Panc1 (cell line): ENCODE data around the gene DNAJC12. TPM values are rescaled to one million over a fixed set of nuclear protein-coding genes. Genes with fewer than 3 reads are reported as not detected.

Experiments used
- ATAC-seq: fragments of 200-7000 bp; cut with Tn5 transposase; 2 replicates; pipeline ENCODE4 v1.9.1; 2020; ENCODE audit warnings: mild to moderate bottlenecking, moderate library complexity
- BruUV-seq: library from RNA; stranded (reverse); fragments of 400-500 nt; replicated peaks from 2 replicates; lab custom pipeline; 2021; lab: Mats Ljungman, UMichigan
- CTCF ChIA-PET: fragments of 300-600 bp; sonication (Branson Sonifier 250); formaldehyde crosslinking; loops from one replicate; lab custom pipeline; 2022; ENCODE audit warnings: antibody characterized with exemption; lab: Charles Lee
- POLR2A ChIA-PET: fragments of 300-600 bp; sonication (Branson Sonifier 250); formaldehyde crosslinking; loops from one replicate; lab custom pipeline; 2022; ENCODE audit warnings: antibody characterized with exemption; lab: Charles Lee
- DNase-seq: peaks from one replicate; pipeline ENCODE4 v3.0.0-alpha.2; 2010; ENCODE audit warnings: low read depth, low spot score
- H3K27ac ChIP-seq: 2 replicates; pipeline ENCODE4 v1.5.1; 2011; ENCODE audit warnings: mild to moderate bottlenecking, low read length, inconsistent platforms
- H3K27me3 ChIP-seq: fragments of 200-500 bp; sonication (Bioruptor generic); 2 replicates; pipeline ENCODE4 v1.6.0; 2014; ENCODE audit warnings: low read length, inconsistent platforms; ENCODE audit not compliant: control insufficient read depth, insufficient read depth
- H3K36me3 ChIP-seq: fragments of 200-500 bp; sonication (Bioruptor generic); 2 replicates; pipeline ENCODE4 v1.5.1; 2014; ENCODE audit warnings: inconsistent platforms, mild to moderate bottlenecking, low read length, moderate library complexity; ENCODE audit not compliant: control insufficient read depth, insufficient read depth
- H3K4me1 ChIP-seq: 2 replicates; pipeline ENCODE4 v1.5.1; 2011; ENCODE audit warnings: inconsistent platforms, mild to moderate bottlenecking, low read length, moderate library complexity; ENCODE audit not compliant: control insufficient read depth, insufficient read depth
- H3K4me3 ChIP-seq, 2 experiments: 2 replicates each; pipeline ENCODE4 v1.5.1; 2011 to 2012; ENCODE audit warnings: low read depth in 2 of 2, low read length in 2 of 2, mild to moderate bottlenecking in 2 of 2, inconsistent platforms in 1 of 2, moderate library complexity in 1 of 2
- H3K9me3 ChIP-seq: fragments of 200-500 bp; sonication (Bioruptor generic); 2 replicates; pipeline ENCODE4 v1.5.1; 2014; ENCODE audit warnings: low read depth, mild to moderate bottlenecking, inconsistent platforms, low read length, moderate library complexity; ENCODE audit not compliant: control insufficient read depth, insufficient read depth
- CTCF ChIP-seq: fragments of 450-650 bp; IDR thresholded peaks from 2 replicates; pipeline ENCODE4 v1.5.1; 2017; ENCODE audit warnings: mild to moderate bottlenecking
- POLR2AphosphoS5 ChIP-seq: IDR thresholded peaks from 2 replicates; pipeline ENCODE4 v1.6.1; 2012; ENCODE audit warnings: mild to moderate bottlenecking, low read depth, low read length, moderate library complexity
- REST ChIP-seq, 2 experiments: IDR thresholded peaks; 2 replicates each; pipeline ENCODE4 v1.6.1; 2011 to 2012; ENCODE audit warnings: low read depth in 2 of 2, control low read depth in 1 of 2, low read length in 1 of 2, mild to moderate bottlenecking in 1 of 2, moderate library complexity in 1 of 2; ENCODE audit not compliant: insufficient read depth in 1 of 2
- SIN3A ChIP-seq: IDR thresholded peaks from 2 replicates; pipeline ENCODE4 v1.6.1; 2012; ENCODE audit warnings: low read depth, mild to moderate bottlenecking, low read length, moderate library complexity, borderline replicate concordance; ENCODE audit not compliant: insufficient read depth
- TCF7L2 ChIP-seq: IDR thresholded peaks from 2 replicates; pipeline ENCODE4 v1.6.1; 2011; ENCODE audit warnings: mild to moderate bottlenecking, low read depth, low read length, inconsistent platforms
- in situ Hi-C: cut with HindIII; loops from 2 replicates; pipeline ENCODE4 v1.10.0; 2016; ENCODE audit warnings: low sequenced_read_pairs, low pct_unique_long_range_greater_than_20kb
- intact Hi-C: fragments of 100-400 bp; cut with micrococcal nuclease; formaldehyde crosslinking; loops from one replicate; pipeline ENCODE4 v1.10.0; 2022; ENCODE audit not compliant: unreplicated experiment
- total RNA-seq: library from RNA; stranded (reverse); gene quantifications from one replicate; pipeline ENCODE4 v1.2.1, GENCODE V29; 2021; ENCODE audit not compliant: unreplicated experiment

The DNAJC12 gene
- total RNA-seq, 1 experiment from 2014 or later: 0.44 TPM

DNA sequence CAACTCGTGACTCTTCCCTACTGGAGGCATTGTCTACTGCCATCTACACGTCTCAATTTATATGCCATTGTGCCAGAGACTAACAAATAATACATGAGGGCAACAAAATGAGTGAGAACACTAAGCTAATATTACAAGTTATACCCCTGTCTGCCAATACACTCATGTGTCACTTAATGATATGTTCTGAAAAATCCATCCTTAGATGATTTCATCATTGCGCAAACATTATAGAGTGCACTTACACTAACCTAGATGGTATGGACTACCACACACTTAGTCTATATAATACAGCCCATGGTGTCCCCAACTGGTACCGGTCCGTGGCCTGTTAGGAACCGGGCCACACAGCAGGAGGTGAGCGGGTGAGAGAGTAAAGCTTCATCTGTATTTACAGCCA, 77.7 kb downstream of the DNAJC12 start:
- no peak overlapping the region for H3K4me3 ChIP-seq
- no peak for DNase-seq
- CTCF ChIA-PET: no interaction called here
- H3K27me3 ChIP-seq: peaks cover 5% of the 10 kb centered on the region; the same call in 1 of the 2 replicates
- no TSS peak for BruUV-seq
- H3K9me3 ChIP-seq: no peaks in the 10 kb centered on the region
- intact Hi-C loops (no loop called here), in situ Hi-C loops (no loop called here)
- no peaks in the 10 kb centered on the region for H3K36me3 ChIP-seq
- TF ChIP-seq POLR2AphosphoS5 (no peak), TCF7L2 (no peak), SIN3A (no peak), REST (IDR thresholded peaks at IDR 0.05; ENCODE audit: insufficient read depth in 1 of 2, low read depth in 2 of 2, low read length in 1 of 2) (no peak), CTCF (no peak)
- no peak overlapping the region for H3K27ac ChIP-seq
- H3K4me1 ChIP-seq: peaks cover 9% of the 10 kb centered on the region
- POLR2A ChIA-PET: no interaction called here
- no peak for ATAC-seq

Other genes with a start within 250 kb of the DNAJC12 start
- gene CTNNA3, start 142.0 kb downstream of the DNAJC12 start, total RNA-seq: 0.85 TPM
- gene SIRT1, start 46.5 kb upstream of the DNAJC12 start, total RNA-seq: 45.0 TPM
- gene HERC4, start 237.1 kb upstream of the DNAJC12 start, total RNA-seq: 119 TPM